ENCODE data around the gene CAST.
A peak's percentile ranks its signal among the peaks of the same experiment; 100 is the strongest.

CAST gene

GRCh38 chr5:96648023-96648422, 14.2 kb upstream of the CAST start:
- DNase-seq = no peak

- DNase-seq = no peak
Measured at GRCh38 chr5:96648593-96648992, 13.6 kb upstream of the CAST start.

GRCh38 chr5:96649251-96649662, 12.9 kb upstream of the CAST start:
- DNase-seq = no peak

GRCh38 chr5:96649681-96650540, 12.3 kb upstream of the CAST start:
- no peak for DNase-seq

GRCh38 chr5:96651047-96651446, 11.1 kb upstream of the CAST start:
- DNase-seq = no peak

- no peak for DNase-seq
Measured at GRCh38 chr5:96651948-96652753, 10.0 kb upstream of the CAST start.

- peak; percentile 74 for DNase-seq
Measured at GRCh38 chr5:96652769-96653454, 9.3 kb upstream of the CAST start.

- no peak for DNase-seq
Measured at GRCh38 chr5:96654209-96654608, 8.0 kb upstream of the CAST start.

GRCh38 chr5:96655085-96655484, 7.1 kb upstream of the CAST start:
- no peak for DNase-seq

- no peak for DNase-seq
Measured at GRCh38 chr5:96655506-96655905, 6.7 kb upstream of the CAST start.

- DNase-seq = peak; percentile 92
Measured at GRCh38 chr5:96657068-96657467, 5.1 kb upstream of the CAST start.

- no peak for DNase-seq
Measured at GRCh38 chr5:96658272-96658671, 3.9 kb upstream of the CAST start.

- DNase-seq = no peak
Measured at GRCh38 chr5:96659170-96659569, 3.0 kb upstream of the CAST start.

GRCh38 chr5:96660971-96661854, 963 bp upstream of the CAST start:
- DNase-seq = peak; percentile 56

- DNase-seq = peak; percentile 86
Measured at GRCh38 chr5:96662725-96663518, 746 bp downstream of the CAST start.

- DNase-seq = no peak
Measured at GRCh38 chr5:96663608-96664007, 1.4 kb downstream of the CAST start.

- DNase-seq = no peak
Measured at GRCh38 chr5:96664669-96665068, 2.5 kb downstream of the CAST start.

GRCh38 chr5:96668725-96669124, 6.5 kb downstream of the CAST start:
- DNase-seq = no peak

GRCh38 chr5:96669909-96670308, 7.7 kb downstream of the CAST start:
- no peak for DNase-seq

GRCh38 chr5:96671441-96671840, 9.3 kb downstream of the CAST start:
- DNase-seq = no peak

GRCh38 chr5:96673127-96673526, 11.0 kb downstream of the CAST start:
- no peak for DNase-seq
